Right lung (tissue), 5 donors: ENCODE data around the gene THYN1. TPM values are rescaled to one million over a fixed set of nuclear protein-coding genes. Genes with fewer than 3 reads are reported as not detected.

Source experiments
- DNase-seq, 2 donors: peaks; one replicate each; pipeline ENCODE4 v3.0.0-alpha.2; 2013
- polyA plus RNA-seq, 5 donors: library from polyadenylated mRNA; unstranded; fragments of 120-200 nt; gene quantifications; one replicate each; pipeline versions ENCODE4 v1.2.1 to v1.2.3, GENCODE V29; 2013; ENCODE audit warnings: inconsistent platforms in 1 of 5, low replicate concordance in 1 of 5; ENCODE audit not compliant: insufficient read length in 5 of 5, insufficient read depth in 1 of 5

The THYN1 gene
- polyA plus RNA-seq, 5 donors: 64.5 to 77.8 (median 76.5) TPM

GRCh38 chr11:134224710-134225664 lies 28.2 kb downstream of the THYN1 start:
- DNase-seq: peak; percentile 20 to 24

GRCh38 chr11:134223836-134224709 lies 29.1 kb downstream of the THYN1 start, which contains the start of the genes NCAPD3 and VPS26B:
Gene NCAPD3, minus strand, starts transcription at chr11:134223967. Its CDS starts 41 bp downstream, at chr11:134223926.
Gene VPS26B, plus strand, starts transcription at chr11:134224671. Its CDS starts 452 bp downstream, at chr11:134225123.
- peak; percentile 96 for DNase-seq

DNA sequence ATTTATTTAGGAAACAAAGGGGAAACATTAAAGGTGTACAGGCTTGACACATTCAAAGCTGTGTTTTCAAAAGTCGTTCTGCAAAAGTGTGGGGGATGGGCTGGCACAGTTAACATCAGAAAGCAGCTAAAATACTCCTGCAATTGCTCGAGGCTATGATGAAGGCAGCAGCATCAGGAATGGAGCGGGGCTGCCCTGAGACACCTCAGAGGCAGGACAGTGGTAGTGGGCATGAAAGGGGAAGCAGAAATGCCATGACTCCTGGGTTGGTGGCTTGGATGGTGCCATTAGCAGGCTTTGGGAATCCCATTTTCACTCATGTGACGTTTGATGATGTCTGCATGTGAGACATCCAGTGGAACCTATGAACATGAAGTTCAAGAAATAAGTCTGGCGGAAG lies 30.0 kb downstream of the THYN1 start:
- DNase-seq: no peak

GRCh38 chr11:134216816-134217215 lies 36.3 kb downstream of the THYN1 start:
- DNase-seq: no peak

- no peak for DNase-seq
Observed at GRCh38 chr11:134215836-134216235, 37.3 kb downstream of the THYN1 start.

DNA sequence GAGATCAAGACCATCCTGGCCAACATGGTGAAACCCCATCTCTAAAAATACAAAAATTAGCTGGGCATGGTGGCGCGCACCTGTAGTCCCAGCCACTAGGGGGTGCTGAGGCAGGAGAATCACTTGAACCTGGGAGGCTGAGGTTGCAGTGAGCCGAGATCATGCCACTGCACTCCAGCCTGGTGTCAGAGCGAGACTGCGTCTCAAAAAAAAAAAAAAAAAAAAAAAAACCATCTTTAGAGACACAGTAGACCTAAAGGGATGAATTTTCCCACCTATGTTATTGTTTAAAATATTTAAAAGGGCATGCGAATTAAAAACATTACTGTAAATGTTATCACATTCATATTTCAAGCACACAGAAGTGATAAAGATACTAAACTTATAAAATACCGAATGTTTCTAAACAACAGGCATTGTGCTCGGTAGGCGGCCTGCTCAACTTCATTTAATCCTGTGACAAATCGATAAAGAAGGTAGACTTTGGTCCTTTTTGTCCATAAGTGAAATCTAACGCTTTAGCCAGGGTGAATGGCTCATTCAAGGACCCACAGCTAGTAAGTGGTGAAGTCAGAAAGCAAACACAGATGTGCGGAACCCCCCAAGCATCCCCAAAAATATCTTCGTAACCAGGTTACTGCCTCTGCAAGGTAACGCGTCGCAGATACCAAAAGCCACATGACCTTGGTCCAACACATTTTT lies 45.5 kb downstream of the THYN1 start:
- DNase-seq: no peak

DNA sequence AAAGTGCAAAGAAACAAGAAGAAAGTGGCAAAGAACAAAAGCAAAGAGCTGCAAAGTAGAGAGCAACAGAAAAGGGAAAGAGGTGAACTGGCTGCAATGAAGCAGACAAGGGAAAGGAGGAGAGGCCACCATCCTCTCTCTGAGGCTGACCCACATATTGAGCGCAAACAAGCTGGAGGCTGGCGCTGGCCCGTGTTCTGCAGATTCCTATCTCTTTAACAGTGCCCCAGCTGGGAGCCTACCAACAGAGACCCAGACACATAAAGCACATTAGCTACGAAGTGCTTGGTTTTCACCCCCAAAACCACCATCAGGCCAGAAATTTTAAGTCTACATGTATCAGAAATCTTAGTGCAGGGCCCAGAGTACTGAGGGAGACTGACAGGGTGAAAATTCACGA lies 47.0 kb downstream of the THYN1 start:
- no peak for DNase-seq

- no peak for DNase-seq
Observed at GRCh38 chr11:134205729-134206128, 47.4 kb downstream of the THYN1 start.

GRCh38 chr11:134202661-134203060 lies 50.5 kb downstream of the THYN1 start:
- no peak for DNase-seq

DNA sequence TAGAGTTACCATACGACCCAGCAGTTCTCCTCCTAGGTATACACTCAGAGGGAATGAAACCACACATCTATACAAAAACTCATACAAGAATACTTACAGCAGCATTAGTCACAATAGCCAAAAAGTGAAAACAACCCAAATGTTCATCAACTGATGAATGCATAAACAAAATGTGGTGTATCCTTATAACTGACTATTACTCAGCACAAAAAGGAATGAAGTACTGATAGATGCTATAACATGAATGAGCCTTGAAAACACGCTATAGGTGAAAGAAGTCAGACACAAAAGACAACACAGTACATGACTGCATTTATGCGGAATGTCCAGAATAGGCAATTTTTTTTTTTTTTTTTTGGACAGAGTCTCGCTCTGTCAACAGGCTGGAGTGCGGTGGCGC lies 52.5 kb downstream of the THYN1 start:
- no peak for DNase-seq

GRCh38 chr11:134199531-134199930 lies 53.6 kb downstream of the THYN1 start:
- no peak for DNase-seq

Other genes with a start within 250 kb of the THYN1 start
- 10 to 100 TPM; 65.9 to 74.2 (median 71.9) TPM for gene JAM3, start 184.3 kb downstream of the THYN1 start, polyA plus RNA-seq
- gene NCAPD3, start 29.4 kb downstream of the THYN1 start, polyA plus RNA-seq: 10 to 100 TPM; 25.6 to 37.5 (median 33.5) TPM
- 10 to 100 TPM; 49.2 to 60.7 (median 54.7) TPM for gene VPS26B, start 28.7 kb downstream of the THYN1 start, polyA plus RNA-seq
- gene ACAD8, start 216 bp upstream of the THYN1 start, polyA plus RNA-seq: 10 to 100 TPM; 31.4 to 38.7 (median 35.9) TPM
- gene GLB1L3, start 23.0 kb upstream of the THYN1 start, polyA plus RNA-seq: under 1 TPM; 0.06 to 0.30 (median 0.08) TPM
- gene GLB1L2, start 78.6 kb upstream of the THYN1 start, polyA plus RNA-seq: 1 to 10 TPM; 4.7 to 6.0 (median 4.8) TPM
- under 1 TPM; 0.35 to 0.56 (median 0.42) TPM for gene B3GAT1, start 158.9 kb upstream of the THYN1 start, polyA plus RNA-seq